ENCODE data around the gene RHOH. TPM values are rescaled to one million over a fixed set of nuclear protein-coding genes. Genes with fewer than 3 reads are reported as not detected.
A peak's percentile ranks its signal among the peaks of the same experiment; 100 is the strongest.

The RHOH gene
- total RNA-seq, 1 experiment from 2014 or later = not detected

DNA sequence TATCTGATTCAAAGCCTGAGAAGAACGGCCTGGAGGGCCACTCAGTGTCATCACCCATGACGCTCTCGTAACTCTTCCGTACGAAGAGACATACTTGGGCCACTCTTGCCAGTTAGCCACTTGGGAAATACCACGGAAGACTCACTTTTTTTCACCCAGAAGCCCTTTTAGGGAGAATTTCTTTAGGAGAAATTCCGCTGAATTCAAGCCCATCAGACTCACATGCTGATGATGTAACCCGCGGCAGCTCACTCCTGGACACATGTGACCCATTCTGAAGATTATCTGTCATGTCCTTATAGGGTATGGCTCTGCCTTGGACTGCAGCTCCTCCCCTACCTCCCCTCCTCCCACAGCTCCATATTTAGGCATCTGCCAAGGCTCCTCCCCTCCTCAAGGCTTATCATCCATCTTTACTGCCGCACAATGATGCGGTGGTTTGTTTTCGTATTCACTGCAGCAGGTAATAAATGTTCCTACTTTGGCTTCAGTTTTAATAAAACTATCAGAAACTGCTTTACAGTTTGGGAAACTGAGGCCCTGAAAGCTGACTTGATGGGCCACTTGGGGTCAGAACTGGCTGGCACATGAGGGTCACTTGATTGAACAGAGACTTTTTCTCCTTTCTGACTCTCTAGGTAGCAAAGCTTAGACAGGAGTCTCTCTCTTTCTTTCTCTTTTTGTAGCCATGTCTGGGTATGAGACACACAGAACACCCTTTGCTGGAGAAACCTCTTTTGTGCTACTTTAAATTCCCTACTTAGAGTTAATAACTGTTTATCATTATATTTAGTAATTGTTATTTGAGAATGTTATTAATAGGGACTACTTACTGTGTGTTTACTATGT is 42.1 kb downstream of the RHOH start:
- no peaks in the 10 kb centered on the region for H3K9me3 Mint-ChIP-seq (ENCODE audit: unreplicated experiment)
- no peak overlapping the region for H3K27ac Mint-ChIP-seq (ENCODE audit: low read depth, unreplicated experiment)
- no peak overlapping the region for H3K4me3 Mint-ChIP-seq (ENCODE audit: unreplicated experiment)
- no peaks in the 10 kb centered on the region for H3K4me1 Mint-ChIP-seq (ENCODE audit: insufficient read depth, unreplicated experiment)
- ChIA-PET POLR2A (interaction anchor here (1.4 kb wide), 1 partner anchor 16 kb away, joined by 3 read pairs; no protein-coding TSS in a partner anchor), CTCF (no interaction called here)
- intact Hi-C loops (cut with micrococcal nuclease) = no loop called here
- TF ChIP-seq, protein P1, sequence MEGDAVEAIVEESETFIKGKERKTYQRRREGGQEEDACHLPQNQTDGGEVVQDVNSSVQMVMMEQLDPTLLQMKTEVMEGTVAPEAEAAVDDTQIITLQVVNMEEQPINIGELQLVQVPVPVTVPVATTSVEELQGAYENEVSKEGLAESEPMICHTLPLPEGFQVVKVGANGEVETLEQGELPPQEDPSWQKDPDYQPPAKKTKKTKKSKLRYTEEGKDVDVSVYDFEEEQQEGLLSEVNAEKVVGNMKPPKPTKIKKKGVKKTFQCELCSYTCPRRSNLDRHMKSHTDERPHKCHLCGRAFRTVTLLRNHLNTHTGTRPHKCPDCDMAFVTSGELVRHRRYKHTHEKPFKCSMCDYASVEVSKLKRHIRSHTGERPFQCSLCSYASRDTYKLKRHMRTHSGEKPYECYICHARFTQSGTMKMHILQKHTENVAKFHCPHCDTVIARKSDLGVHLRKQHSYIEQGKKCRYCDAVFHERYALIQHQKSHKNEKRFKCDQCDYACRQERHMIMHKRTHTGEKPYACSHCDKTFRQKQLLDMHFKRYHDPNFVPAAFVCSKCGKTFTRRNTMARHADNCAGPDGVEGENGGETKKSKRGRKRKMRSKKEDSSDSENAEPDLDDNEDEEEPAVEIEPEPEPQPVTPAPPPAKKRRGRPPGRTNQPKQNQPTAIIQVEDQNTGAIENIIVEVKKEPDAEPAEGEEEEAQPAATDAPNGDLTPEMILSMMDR (IDR thresholded peaks at IDR 0.05; ENCODE audit: unreplicated experiment) = no peak
- DNase-seq (ENCODE audit: unreplicated experiment) = no peak
- BruUV-seq (replicated peaks) = no TSS peak
- H3K36me3 Mint-ChIP-seq (ENCODE audit: insufficient read depth, unreplicated experiment) = no peaks in the 10 kb centered on the region
- H3K27me3 Mint-ChIP-seq (ENCODE audit: insufficient read depth, unreplicated experiment) = no peaks in the 10 kb centered on the region

DNA sequence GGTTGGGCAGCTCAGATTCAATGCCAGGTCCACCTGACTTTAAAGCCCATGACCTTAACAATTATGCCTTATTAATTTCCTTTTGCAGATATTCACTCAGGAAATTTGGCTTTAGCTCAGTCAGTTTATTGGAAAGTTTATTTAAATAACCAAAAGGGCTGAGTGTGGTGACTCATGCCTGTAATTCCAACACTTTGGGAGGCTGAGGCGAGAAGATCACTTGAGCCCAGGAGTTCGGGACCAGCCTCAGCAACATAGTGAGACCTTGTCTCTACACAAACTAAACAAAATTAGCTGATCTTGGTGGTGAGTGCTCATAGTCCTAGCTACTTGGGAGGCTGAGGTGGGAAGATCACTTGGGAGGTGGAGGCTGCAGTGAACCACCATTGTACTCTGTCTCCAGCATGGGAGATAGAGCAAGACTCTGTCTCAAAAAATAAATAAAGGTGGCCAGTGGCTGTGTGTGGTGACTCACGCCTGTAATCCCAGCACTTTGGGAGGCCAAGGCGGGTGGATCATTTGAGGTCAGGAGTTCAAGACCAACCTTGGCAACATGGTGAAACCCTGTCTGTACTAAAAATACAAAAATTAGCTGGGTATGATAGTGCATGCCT is 43.3 kb downstream of the RHOH start:
- Mint-ChIP-seq H3K27ac (ENCODE audit: low read depth, unreplicated experiment) (no peak overlapping the region), H3K4me1 (ENCODE audit: insufficient read depth, unreplicated experiment) (no peaks in the 10 kb centered on the region), H3K36me3 (ENCODE audit: insufficient read depth, unreplicated experiment) (no peaks in the 10 kb centered on the region), H3K9me3 (ENCODE audit: unreplicated experiment) (no peaks in the 10 kb centered on the region), H3K27me3 (ENCODE audit: insufficient read depth, unreplicated experiment) (no peaks in the 10 kb centered on the region), H3K4me3 (ENCODE audit: unreplicated experiment) (no peak overlapping the region)
- intact Hi-C loops (cut with micrococcal nuclease) = no loop called here
- no TSS peak for BruUV-seq (replicated peaks)
- POLR2A ChIA-PET = interaction anchor here (1.2 to 1.4 kb wide), 2 partner anchors 15 to 182 kb away, joined by 3 read pairs; no protein-coding TSS in a partner anchor
- DNase-seq (ENCODE audit: unreplicated experiment) = peak; percentile 21
- TF ChIP-seq, protein P1 (IDR thresholded peaks at IDR 0.05; ENCODE audit: unreplicated experiment) = no peak
- CTCF ChIA-PET = interaction anchor here (0.7 to 1.4 kb wide), 4 partner anchors 14 to 400 kb away, joined by 3 to 6 read pairs (median 4); no protein-coding TSS in a partner anchor

DNA sequence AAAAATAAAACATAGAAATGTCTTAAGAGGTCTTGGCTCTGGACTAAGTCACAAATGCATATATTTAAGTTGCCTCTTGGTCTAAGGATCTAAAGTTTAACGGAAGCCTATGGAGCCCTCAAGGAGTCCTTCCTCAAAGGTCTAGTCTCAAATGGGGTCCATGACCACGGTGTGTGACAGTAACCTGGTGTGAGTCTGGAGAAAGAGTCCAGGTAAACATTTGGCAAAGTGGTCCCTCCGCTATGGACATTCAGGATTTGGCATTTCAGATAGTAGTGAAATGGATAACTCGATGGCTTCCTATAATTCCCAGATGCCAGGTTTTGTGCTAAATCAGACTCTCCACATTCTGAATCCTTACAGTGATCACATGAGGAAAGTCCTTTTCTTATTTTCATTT is 44.2 kb downstream of the RHOH start:
- CTCF ChIA-PET = interaction anchor here (0.6 to 1.4 kb wide), 3 partner anchors 14 to 19 kb away, joined by 4 to 5 read pairs (median 4); no protein-coding TSS in a partner anchor
- no peak overlapping the region for H3K27ac Mint-ChIP-seq (ENCODE audit: low read depth, unreplicated experiment)

More for the DNA sequence above, 44.2 kb downstream of the RHOH start:
- H3K36me3 Mint-ChIP-seq (ENCODE audit: insufficient read depth, unreplicated experiment) = no peaks in the 10 kb centered on the region
- intact Hi-C loops (cut with micrococcal nuclease) = no loop called here
- no peak overlapping the region for H3K4me3 Mint-ChIP-seq (ENCODE audit: unreplicated experiment)
- no peaks in the 10 kb centered on the region for H3K27me3 Mint-ChIP-seq (ENCODE audit: insufficient read depth, unreplicated experiment)
- no peaks in the 10 kb centered on the region for H3K4me1 Mint-ChIP-seq (ENCODE audit: insufficient read depth, unreplicated experiment)
- POLR2A ChIA-PET = interaction anchor here (0.6 to 1.2 kb wide), 4 partner anchors 16 to 533 kb away, joined by 3 to 5 read pairs (median 3); no protein-coding TSS in a partner anchor
- no TSS peak for BruUV-seq (replicated peaks)
- no peak for DNase-seq (ENCODE audit: unreplicated experiment)
- no peaks in the 10 kb centered on the region for H3K9me3 Mint-ChIP-seq (ENCODE audit: unreplicated experiment)
- TF ChIP-seq, protein P1 (IDR thresholded peaks at IDR 0.05; ENCODE audit: unreplicated experiment) = no peak

All from MCF 10A (cell line).